ENCODE measurements around the gene COA7.

COA7 gene

DNA sequence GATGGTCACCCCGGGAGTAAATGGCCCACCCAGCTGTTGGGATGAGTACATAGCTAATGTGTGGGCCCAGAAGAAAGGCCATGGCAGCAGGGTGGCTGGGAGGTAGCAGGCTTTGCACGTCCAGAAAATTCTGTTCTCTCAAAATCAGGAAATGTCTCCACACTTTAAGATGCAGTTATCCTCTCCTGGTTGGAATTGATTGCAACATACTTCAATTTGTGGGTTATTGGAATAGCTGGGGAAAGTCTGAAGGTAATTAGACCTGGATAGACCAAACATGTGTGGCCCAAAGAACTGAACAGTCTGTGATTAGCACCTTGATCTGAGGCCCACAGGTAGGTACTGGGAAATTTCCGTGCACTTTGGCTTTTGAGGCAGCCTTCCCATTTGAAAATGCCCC lies 30.2 kb downstream of the COA7 start:
- no peak for DNase-seq

DNA sequence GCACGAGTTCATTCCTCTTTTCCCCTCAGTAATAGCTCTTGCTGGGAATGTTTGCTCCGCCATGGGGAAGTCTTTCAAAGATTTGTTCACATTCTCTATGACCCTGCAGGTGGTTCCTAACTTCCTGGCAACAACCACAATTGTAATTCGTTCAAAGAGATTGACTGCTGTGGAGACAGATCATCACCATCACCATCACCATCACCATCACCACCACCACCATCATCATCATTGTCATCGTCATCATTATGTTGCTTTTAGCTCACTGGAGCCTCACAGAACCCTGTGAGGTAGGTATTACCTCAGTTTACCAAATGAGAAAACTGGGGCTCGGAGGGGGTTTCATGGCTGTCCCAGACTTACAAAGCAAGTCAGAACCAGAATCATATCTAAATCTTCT lies 30.9 kb downstream of the COA7 start:
- DNase-seq: no peak

DNA sequence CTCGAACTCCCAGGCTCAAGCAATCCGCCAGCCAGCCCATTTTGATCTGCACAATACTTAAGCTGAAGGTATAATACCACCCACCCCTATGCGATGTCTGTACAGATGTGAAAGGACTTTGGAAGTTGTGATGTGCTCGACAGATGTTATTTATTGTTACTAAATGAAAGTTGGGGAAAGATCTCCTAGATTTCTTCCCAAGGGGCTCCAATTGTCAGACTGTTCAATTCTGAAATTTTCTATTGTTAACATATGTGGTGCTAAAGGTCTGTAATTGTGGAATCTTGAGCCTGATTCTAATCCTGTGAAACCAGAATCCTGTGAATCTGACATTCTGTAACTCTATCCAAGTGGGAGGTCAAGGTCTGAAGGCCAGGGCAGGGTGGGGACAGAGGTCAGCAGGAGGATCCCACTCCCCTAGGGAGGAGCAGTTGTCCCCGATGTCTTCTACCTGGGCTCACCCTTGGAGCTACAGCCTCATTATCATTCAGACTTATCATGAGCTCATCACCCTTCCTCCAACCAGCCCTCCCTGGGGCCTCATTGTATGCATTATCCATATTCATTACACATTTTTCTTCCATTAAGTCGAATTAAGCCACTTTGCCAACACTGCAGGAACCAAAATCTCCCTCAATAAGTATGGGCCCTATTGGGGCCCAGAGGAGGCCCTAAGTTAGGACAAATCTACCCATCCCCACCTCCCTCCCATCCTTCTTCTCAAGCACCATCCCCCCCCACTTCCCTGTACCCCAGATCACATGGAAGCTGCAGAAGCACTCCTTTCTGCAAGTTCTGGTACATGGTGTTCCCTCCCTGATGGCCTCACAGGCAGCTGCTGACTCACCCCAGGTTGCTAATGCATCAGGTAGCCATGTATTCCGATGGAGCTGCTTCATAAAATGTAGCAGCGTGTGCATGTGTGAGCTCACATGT lies 32.9 kb downstream of the COA7 start:
- no peak for DNase-seq

DNA sequence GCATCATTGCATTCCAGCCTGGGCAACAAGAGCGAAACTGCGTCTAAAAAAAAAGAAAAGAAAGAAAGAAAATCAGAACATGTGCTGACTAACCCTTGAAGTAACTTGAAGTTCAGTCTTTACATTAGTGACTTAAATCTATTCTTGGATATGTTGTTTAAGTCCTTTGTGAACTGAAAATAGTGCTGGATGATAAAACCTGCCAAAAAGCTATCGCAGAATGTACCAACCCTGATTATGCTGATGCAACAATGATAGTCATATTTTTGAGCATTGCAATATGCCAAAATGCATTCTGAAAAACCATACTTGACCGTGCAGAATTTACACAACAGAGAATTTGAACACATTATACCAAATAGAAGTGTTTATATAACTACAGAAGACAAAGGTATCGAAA lies 34.4 kb downstream of the COA7 start:
- no peak for DNase-seq

DNA sequence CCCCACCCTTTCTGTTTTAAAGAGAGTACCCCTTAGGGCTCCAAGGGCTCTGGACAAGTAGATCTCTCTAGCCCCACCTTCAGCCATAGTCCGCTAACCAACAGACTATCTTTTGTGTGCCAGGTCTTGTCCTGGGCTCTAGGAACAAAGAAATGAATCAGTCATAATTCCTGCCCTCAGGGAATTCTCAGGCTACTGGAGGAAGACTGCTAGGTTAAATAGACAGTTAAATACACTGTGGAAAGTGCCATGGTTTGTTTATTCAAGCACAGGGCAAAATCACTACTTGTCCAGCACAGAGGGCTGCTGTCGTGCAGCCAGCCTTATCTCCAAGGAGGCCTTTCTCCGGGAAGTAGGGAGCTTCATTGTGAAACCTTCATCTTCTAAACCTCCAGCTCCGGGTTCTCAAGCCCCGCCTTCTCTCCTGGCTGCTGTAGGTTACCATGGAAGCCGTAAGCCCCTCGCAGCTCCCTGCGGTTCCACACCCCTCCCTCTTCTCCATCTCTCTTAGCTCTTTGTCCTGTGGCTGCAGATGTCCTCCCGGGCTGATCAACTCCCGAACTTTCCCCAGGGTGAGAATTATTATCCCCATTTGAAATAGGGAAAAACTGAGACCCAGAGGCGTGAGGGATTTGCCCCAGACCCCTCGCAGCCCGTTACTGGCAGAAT lies 35.4 kb downstream of the COA7 start:
- no peak for DNase-seq

DNA sequence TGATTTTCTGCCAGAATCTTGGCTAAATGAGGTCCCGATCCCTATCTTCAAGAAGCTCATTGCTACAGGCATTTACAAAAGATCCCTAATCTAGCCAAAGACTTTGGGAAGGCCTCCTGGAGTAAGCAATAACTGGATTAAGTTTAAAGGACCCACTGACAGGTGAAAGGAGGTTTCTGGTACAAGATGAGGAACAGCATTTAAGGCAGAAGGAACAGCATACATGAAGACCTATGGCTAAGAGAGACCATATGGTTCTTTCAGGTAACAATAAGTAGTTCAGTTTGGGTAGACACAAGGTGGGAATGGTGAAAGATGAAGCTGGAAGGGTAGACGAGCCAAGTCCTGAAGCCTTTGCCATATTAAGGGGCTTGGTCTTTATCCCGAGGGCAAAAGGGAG lies 37.3 kb downstream of the COA7 start:
- DNase-seq: no peak

DNA sequence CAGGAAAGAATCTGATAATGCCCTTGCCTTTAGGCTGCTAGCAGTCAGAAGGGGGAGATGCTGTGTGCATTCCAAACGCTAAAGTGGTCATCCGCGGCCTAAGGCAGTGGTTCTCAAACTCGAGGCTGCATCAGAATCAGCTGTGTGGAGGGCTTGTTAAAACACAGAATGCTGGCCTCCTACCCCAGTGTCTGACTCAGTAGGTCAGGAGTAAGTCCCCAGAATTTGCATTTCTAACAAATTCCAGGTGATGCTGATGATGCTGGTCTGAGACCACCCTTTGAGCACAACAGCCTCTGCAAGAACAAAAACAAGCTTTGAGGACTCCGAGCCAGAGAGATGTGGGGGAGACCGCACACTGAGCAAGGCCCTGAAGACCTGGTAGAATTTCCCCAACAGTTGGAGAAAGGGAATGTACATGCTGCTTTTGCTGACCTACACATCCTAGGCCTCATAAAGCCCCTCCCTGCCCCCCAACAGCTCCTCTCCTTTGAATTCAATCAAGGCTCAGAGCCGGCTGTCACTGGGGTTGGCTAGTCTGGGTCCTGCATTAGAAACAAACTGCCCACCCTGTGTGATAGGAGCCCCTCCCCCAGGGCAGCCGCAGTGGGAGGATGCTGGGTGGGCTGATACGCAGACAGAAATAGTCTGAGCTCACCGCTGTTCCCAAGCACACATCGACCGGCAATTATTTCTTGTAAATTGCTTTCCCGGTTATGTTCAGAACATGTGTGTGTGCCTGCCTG lies 38.1 kb downstream of the COA7 start:
- no peak for DNase-seq

DNA sequence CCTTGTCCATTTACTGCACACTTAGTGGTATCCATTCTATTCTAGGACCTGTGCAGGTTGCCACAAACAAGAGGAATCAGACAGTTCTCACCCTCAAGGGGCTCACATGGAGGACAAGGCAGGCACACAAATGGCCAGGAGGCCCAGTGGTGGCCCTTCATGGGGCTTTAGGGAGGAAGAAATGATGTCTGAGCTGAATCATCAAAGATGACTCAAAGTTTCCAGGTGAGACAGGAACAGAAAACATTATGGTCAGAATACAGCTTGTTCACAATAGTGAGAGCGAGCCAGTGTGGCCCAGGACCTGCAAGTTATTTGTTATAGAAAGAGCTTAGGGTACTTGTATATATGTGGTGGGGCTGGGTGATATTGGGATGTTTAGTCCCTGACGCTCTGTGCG lies 38.8 kb downstream of the COA7 start:
- DNase-seq: no peak

DNA sequence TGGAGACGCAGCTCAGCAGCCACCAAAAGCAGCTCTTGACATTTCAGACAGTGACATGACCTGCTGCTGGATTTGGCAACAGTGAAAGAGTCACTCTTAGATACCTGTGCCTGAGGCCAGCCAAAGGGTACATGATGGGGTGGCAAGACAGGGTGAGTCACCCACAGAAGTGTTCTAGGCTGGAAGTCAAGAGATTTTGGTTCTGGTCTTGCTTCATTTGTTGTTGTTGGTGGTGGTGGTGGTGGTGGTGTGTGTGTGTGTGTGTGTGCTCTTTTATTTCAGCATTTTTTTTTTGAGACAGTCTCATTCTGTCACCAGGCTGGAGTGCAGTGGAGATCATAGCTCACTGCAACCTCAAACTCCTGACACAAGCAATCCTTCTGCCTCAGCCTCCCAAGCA lies 39.4 kb downstream of the COA7 start:
- DNase-seq: no peak

DNA sequence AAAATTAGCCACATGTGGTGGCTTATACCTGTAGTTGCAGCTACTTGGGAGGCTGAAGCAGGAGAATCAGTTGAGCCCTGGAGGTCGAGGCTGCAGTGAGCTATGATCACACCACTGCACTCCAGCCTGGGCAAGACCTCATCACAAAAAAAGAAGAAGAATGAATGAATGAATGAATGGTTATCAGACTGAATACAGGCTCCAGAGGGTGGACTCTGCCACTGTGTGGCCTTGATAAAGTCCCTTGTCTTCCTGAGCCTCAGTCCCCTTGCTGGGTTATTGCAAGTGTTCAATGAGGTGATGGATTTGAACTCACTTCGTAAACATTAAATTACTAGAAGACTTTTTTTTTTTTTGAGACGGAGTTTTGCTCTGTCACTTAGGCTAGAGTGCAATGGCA lies 40.4 kb downstream of the COA7 start:
- no peak for DNase-seq

DNA sequence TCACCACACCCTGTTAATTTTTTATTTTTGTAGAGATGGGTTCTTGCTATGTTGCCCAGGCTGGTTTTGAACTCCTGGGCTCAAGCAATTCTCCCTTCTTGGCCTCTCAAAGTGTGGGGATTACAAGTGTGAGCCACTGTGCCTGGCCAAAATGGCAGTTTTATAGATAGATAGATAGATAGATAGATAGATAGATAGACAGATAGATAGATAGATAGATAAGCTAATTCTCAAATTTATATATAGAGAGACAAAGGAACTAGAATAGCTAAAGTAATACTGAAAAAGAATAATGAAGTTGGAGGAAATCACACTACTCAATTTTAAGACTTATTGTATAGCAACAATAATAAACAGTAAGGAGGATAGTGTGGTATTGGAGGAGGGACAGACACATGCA lies 44.1 kb downstream of the COA7 start:
- no peak for DNase-seq

DNA sequence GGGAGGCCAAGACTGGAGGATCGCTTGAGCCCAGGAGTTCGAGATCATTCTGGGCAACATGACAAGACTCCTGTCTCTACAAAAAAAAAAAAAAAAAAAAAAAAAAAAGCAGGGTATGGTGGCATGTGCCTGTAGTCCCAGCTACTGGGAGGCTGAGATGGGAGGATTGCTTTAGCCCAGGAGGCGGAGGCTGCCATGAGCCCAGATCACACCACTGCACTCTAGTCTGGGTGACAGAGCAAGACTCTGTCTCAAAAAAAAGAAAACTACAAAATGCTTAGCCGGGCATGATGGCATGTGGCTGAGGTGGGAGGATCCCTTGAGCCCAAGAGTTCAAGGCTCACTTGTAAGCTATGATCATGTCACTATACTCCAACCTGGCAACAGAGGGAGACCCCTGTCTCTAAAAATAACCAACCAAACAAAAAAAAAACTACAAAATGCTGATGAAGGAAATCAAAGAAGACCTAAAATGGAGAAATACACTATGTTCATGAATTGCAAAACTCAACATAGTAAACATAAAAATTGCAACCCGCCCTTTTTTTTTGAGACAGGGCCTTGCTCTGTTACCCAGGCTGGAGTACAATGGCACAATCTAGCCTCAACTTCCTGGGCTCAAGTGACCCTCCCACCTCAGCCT lies 44.8 kb downstream of the COA7 start:
- no peak for DNase-seq

DNA sequence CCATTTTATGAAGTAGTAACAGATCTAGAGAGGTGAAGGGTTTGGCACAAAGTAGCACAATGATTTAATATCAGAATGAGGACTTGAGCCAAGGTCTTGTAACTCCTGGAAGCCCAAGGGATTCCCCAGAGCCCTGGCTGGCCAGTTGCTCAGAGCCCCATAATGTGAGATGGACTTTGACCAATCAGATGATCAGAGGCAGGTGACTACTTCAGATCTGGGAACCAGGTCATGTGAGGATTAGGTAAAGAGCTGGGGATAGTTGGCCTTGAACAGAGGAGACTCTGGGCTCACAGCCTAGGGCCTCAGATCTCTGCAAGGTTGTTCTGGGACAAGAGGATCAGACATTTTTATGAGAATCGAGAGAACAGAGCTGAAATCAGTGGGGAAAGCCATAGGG lies 46.2 kb downstream of the COA7 start:
- DNase-seq: no peak

DNA sequence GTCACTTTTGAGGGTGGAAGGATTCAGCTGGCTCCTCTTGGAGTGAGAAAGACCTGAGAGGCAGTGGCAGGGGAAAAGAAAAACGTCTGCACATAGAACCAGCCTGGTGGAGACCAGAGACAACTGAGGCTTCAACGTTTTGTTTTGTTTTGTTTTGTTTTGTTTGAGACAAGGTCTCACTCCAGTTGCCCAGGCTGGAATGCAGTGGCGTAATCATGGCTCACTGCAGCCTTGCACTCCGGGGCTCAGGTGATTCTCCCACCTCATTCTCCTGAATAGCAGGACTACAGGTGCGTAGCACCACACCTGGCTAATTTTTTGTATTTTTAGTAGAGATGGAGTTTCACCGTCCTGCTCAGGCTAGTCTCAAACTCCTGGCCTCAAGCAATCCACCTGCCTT lies 52.9 kb downstream of the COA7 start:
- no peak for DNase-seq

DNA sequence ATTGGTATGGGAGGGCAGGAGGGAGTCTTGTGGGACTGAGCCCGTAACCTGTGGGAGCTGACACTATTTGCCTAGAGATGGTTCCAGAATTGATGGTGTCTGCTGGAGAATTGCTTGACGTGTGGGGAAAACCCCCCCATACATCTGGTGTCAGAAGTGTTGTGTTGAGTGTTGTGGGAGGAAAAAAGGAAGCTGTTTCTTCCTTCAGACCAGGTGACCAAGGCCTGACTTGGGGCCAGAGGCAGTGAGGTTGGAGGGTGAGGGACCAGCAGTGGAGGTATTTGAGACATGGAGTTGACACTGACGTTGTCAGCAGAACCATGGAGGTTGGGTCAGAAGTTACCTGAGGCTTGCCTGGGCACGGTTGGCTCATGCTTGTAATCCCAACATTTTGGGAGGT lies 56.8 kb downstream of the COA7 start:
- DNase-seq: peak; percentile 24

DNA sequence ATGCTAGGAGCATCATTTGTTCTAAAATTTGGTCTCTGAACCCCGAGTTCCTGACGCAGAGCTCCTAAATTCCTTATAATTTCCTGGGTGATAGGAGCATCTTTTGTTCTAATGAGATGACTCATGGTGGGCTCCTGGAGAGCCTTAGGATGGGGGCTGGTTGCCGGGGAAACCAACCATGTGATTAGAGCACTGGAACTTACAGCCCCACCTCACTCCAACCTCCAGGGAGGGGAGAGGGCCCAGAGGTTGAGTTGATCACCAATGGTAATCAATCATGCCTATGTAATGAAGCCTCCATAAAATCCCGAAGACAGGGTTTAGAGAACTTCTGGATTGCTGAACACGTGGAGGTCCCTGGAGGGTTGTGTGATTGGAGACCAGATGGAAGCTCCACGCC lies 57.5 kb downstream of the COA7 start:
- no peak for DNase-seq

DNA sequence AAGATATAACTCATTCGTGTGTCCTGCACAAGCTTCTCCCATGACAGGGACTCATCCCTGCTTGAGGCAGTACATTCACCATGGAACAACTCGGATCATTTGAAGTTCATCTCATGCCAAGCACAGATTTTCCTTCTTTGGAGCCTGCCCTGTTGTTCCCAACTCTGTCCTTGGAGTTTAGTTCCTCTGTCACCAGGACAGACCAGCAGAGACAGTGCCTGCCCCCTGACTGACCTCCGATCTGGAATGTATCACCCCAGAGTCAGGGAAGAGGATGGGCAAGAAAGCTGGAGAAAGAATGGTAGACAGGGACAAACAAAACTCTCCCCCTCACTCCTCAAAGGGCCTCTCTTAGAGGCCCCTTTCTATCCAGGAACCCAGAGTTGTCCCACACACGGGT lies 60.2 kb downstream of the COA7 start:
- DNase-seq: no peak

DNA sequence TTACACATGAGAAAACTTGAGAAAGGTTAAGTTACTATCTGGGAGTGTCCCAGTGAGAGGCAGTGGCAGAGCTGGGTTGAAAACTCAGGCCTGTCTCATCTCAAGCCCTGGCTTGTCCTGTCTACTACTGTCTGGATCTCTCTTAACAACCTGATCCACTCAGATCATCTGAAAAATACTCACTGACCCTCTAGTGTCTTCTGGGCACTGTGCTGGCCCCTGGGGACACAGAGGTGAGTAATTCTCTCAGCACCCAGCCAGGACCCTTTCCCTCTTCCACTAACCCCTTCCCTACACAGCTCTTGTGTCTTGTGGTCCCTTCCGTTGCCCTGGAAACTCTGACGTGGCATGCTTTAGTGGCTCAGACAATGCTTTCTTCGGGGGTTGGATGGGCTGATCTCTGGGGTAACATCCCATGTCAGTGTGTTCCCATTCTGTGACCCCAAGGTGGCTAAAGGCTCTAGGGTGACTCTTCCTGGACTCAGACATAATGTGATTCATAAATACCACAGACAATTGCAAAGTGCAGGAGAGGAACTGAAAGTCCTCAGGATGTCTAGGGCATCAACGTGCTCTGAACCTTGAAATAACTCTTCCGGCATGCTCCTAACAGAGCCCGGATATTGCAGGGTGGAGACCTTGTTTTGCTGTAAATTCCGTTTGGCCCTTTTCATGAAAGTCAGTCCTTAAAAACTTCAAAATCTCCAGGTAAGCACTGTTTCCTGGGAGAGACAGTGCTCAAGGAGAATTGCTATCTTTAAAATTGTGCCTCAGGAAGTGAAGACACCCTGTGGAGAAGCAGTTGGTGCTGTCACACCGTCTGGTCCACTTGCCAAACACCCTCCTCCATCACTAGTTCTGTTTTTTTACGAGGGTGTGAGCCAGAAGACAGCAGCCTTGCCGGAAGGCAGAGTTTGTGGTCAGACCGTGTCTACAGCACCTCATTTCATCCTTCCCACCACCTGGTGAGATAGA lies 61.1 kb downstream of the COA7 start:
- DNase-seq: peak; percentile 86

DNA sequence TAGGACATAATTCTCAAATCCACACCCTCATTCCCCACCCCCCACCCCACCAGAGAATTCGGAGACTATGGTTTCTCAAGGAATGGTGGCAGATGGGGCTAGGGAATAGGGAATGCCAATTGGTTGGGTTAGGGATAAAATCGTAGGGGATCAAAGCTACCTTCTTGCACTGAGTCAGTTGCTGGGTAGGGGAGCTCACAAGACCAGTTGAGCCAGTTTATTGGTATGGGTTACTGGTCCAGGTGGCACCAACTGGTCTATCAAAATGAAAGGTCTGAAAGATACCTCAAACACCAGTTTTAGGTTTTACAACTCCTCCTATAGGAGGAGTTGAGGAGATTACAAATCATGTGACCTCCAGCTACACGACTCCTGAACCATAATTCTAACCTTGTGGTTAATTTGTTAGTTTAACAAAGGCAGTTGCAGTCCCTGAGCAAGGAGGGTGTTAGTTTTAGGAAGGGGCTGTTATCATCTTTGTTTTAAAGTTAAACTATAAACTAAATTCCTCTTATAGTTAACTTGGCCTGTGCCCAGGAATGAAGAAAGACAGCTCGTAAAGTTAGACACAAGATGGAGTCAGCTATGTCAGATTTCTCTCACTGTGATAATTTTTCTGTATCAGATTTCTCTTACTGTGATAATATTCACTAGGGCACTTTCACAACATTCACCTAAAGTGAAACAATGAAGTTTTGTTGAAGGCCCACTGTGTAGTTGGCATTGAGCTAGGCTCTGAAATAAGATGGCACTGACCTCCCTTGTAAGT lies 62.6 kb downstream of the COA7 start:
- peak; percentile 63 for DNase-seq
